NCI-H187 treated with DMSO at 0.1 percent for 48 hours (cell line): ENCODE results near the gene CHST12.
"Not testable (repeated sequence)": the region's sequence is repeated elsewhere in the genome, so short reads cannot be mapped to it uniquely, and the experiment has no call there.

Experiments
- DNase-seq: peaks from one replicate; lab custom pipeline; 2025; lab: John Stamatoyannopoulos, UW

CHST12 gene

DNA sequence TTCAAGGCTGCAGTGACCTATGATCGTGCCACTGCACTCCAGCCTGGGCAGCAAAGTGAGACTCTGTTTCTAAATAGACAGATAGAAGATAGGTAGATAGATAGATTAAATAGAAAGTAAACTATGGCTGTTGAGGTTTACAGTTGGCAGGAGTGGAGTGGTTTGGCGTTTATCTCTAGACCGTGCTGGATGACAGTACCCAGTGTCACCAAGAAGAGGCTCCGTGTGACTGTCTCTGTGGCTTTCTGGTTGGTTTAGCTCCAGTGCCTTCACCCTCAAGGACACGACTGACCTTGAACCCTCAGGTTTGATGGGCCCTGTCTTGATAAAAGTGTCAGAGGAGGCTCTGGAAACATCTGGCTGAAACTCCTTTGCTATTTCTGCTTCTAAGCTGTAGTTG, 31.7 kb downstream of the CHST12 start:
- no peak for DNase-seq

DNA sequence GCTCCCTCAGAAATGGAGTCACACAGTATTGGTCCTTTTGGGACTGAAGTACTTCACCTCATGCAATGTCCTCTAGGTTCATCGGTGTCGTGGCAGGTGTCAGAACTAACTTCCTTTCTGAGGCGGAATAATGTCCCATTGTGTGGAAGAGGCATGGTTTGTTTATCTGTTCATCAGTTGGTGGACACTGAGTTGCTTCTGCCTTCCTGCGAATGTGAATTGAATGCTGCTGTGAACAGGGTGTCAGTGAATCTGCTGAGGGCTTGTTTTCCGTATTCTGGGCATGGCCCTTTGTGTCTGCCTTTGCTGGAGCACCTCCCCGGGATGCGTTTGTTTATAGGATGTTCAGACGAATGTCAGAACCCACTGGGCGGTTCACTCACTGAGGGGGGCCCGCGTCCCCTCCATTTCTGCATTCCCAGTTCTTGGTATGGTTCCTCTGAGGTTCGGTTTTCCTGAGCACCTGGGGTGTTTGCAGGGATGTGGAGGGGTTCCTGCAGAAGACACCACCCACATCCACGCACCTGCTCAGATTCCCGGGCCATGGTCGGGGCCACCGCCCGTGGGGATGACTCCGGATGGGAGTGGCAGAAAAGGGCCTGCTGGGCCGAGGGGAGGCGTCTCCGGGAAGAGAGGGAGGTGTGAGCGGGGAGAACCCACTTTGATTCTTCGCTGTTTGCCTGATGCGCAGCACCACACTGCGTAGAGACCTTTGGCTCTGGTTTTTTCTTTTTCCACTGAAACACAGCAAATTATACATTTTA, 33.1 kb downstream of the CHST12 start:
- DNase-seq: no peak

DNA sequence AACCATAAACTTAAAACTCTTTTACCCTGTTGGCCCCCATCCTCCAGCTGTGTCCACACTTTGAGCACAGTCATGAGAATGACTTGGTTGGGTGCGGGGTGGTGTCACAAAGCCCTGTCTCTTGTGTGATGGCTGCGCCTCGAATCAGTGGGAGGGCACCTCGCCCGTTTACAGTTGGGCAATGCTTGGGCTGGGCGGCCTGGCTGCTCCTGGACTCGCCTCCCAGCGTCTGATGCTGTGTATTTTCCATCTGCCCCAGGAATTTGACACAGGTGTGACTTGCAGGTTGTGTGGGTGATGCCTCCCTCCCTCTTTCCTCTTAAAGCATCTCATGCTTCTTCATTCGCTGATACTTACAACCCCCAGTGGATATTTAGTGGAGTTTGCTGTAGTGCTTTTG, 33.7 kb downstream of the CHST12 start:
- DNase-seq: no peak

DNA sequence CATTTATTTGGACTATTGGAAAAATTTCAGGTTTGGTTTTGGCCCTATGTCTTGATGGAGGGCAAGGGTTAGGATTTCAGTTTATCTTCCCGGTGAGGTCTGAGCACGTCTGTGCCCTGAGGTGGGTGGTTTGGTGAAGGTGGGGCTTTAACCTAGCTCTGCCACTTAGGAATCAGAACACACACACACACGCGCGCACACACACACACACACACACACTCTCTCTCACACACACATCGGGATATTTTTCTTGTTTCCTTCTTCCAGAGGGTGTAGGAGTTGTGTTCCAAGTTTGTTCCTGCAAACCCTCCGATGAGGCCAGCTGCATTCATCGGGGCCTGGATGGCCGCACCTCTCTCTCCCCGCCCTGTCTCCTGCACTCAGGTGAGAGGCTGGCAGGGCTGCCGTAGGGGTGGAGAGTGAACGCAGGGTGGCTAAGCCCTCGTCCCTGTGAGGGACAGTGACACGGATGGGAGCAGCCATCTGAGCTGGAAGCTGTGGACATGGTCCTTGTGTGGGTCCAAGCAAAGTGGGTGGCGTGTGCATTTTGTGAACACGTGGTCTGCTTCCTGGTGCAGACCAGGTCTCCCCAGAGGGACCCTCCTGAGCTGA, 34.2 kb downstream of the CHST12 start:
- no peak for DNase-seq

DNA sequence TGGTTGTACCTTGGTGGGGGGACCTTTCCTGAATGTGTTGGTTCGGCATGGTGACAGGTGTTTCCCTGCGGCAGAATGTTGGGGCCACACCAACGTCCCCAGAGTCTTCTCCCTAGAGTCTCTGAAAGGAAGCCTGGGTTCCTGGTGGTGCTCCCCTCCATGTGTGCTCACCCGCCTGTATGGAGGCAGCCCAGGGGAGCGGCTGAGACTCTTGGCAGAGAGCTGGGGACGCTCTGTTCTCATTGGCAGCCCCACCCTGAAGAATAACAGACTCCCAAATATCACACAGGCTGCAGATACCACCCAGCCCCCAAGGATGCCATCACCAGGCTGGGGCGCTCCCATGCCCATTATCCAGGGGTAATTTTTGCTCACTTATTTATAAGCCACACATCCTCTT, 34.8 kb downstream of the CHST12 start:
- DNase-seq: no peak

DNA sequence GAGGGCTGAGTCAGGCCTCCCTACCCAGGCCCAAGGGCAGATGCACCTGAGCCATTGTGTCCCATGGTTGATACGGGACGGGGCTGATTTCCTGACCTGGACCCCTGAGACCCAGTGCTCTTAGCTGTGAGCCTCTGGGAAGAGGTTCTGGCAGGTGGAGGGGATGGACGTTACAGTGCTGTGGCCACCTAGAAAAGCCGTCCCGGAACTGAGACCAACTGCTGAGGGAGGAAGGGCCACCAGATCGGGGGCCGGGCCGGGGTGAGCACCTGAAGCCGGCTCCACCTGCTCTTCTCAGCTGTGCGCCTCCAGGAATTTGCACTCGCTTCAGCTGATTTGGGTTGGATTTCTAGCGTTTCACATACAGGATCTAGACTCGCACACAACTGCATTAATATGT, 35.4 kb downstream of the CHST12 start:
- no peak for DNase-seq

DNA sequence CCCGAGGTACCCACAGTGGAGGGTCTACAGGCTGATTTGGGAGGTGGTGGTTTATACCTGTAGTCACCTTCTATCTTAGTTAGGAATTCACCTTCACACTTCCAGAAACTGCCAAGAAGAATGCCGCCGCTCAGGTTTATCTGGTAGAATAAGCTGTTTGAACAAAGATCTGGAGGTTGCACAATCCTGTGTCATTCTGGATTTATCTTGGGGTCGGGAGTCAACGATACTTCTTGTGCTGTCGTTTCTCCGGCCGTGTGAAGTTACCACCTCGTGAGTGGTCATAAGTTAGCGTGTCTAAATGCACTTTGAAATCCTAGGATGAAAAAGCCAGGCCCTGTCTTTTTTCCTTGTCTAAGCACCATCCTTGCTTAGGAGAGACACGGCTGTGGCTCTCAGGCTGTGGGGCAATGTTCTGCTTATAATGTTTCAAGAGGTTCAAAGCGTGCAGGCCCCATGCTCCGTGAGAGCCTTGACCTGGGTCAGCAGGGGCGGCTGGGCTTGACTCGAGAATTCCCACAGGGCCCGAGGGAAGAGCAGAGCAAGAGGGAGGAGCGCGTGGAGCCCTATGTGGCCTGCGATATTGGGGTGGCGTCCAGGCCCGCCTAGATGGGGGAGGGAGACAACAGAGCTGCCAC, 37.3 kb downstream of the CHST12 start:
- DNase-seq: no peak

DNA sequence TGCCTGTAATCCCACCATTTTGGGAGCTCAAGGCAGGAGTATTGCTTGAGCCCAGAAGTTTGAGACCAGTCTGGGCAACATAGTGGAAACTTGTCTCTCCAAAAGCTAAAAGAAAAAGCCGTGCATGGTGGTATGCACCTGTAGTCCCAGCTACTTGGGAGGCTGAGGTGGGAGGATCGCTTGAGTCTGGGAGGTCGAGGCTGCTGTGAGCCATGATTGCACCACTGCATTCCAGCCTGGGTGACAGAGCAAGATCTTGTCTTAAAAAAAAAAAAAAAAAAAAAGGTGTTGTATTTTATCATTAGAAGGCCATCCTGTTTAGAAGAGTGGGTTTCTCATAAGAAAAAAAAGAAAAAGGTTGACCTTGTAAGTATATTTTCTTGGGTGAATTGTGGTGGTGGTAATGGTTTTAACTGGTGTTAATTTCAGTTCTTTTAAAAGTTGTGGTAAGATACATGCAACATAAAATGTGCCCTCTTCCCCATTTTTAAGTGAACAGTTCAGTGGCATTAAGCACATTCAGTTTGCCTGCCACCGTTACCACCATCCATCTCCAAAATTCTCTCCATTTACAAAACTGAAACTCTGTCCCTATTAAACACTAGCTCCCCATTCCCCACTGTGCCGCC, 38.1 kb downstream of the CHST12 start:
- no peak for DNase-seq

DNA sequence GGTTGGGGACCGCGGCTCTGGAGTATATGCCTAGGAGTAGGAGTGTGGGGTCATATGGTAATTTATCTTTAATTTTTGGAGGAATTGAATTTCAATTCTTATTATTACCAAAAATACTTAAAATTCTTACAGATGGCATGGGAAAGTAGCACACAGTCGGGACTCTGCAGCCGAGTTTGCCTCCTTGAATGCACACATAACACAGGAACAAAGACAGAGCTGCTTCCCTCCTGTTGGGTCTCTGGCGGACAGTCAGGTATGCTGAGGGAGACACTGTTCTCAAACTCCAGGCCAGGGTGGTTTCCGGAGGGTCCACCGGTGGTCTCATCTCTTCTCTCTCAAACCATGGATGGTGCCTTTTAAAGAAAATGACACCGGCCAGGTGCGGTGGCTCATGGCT, 40.1 kb downstream of the CHST12 start:
- no peak for DNase-seq

DNA sequence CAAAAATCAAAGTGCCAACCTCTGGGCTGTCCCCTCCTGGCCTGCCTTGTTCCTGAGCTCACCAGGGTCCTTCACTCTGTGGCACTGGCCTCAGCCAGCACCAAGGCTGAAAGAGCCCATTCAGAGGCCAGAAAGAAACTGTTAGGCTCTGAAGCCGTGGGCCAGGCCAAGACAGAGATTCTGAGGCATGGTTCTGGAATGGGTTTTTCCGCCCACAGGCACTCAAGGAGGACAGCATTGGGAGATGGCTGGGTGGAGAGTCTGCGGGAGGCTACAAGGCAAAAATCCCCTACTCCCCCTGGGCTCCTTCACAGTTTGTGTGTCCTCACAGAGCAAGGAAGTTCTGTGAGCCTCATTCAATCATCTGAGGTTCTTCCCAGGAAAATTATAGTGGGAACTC, 41.1 kb downstream of the CHST12 start:
- no peak for DNase-seq

DNA sequence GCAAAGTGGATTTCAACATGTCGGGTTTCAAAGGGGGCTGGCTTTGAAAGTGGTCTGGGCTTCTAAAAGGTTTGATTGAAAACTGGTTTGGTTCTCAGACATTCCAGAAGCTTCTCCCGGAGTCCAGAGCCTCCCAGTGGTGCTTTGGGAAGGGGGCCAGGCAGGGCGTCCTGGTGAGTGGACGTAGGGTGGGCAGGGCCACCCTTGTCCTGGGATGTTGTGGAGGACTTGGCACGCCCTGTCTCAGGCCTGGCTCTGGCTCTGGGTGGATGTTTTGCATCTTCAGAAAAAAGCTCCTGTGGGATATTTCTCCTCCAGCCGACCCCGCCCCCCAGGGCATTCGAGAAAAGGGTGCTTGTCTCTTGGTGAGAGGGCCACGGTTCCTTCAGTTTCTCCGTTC, 41.6 kb downstream of the CHST12 start:
- no peak for DNase-seq

DNA sequence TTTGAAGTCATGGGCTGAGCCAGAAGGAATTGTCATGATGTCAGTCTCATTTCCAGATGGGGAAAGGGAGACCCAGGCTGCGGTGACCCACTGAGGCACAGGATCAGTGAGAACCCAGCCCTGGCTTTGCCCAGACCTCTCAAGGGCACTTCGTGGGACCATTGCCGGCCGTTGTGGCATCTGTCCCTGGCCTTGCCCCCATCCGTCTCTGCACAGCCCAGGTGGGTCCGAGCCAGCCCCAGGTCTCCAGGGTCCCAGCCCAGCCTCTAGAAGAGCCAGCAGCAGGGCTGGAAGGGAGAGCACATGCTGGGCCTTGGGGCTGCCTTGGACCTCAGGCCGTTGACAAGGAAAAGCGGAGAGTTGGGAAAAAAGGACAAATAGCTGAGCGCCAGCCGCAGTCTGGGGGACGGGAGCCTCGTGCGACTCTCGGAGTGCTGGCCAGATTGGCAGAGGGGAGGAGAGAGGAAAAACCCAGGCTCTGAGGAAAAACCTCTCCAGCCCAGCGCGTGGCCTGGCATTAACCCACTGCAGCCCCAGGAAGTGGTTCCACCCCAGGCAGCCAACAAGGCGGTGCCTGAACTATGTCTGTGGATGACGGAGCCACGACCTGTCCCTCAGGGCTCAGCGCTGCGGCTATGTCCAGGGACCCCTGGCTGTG, 42.6 kb downstream of the CHST12 start:
- no peak for DNase-seq

DNA sequence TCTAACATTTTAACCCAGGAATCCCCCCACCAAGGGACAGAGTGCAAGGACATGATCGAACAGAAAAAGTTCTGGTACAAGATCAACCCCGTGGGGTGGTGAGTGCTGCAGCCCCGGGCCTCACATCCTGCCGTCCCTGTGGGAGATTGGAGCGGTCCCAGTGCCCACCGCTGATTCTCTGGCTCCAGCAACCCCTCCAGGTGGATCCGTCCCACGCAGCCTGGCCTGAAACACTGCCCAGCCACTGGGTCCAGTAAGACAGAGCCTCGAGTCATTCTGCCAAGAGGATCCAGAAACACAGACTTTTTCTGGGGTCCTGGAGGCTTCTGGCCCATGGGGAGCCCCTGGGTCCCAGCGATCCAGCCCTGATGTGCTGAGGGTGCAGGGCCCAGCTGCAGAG, 43.3 kb downstream of the CHST12 start:
- DNase-seq: no peak

DNA sequence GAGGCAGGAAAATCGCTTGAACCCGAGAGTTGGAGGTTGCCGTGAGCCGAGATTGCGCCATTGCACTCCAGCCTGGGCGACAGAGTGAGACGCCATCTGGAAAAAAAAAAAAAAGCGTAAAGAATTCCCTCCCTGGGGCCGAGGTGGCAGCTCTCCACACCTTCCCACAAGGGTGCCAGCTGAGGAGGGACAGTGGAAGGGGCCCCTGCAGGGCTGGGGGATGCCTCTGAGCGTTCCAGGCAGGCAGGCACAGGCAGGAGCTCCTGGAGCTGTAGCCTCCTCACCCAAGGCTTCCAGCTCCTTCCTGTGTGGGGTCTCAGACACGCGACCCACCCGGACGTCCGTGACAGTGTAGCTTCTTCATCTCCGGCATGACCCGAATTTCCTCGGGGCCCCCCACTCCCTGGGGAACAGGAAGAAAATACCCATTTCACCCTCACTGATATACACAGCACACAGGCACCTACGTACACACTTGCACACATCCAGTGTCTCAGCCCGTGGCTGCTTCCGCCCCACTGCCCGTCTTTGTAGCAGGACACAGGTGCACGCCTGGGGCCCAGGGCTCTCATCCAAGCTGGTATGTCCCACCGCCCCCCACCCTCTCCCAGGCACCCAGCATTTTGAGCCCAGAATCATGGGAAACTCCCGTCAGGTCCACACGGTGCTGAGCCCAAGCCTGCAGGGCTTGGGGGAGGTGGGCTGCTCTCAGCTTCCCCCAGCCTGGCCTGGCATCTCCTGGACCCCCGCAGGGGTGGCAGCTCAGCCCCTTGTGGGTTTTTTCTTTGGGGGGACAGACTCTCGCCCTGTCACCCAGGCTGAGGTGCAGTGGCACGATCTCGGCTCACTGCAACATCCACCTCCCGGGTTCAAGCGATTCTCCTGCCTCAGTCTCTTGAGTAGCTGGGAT, 47.0 kb downstream of the CHST12 start:
- DNase-seq: no peak

DNA sequence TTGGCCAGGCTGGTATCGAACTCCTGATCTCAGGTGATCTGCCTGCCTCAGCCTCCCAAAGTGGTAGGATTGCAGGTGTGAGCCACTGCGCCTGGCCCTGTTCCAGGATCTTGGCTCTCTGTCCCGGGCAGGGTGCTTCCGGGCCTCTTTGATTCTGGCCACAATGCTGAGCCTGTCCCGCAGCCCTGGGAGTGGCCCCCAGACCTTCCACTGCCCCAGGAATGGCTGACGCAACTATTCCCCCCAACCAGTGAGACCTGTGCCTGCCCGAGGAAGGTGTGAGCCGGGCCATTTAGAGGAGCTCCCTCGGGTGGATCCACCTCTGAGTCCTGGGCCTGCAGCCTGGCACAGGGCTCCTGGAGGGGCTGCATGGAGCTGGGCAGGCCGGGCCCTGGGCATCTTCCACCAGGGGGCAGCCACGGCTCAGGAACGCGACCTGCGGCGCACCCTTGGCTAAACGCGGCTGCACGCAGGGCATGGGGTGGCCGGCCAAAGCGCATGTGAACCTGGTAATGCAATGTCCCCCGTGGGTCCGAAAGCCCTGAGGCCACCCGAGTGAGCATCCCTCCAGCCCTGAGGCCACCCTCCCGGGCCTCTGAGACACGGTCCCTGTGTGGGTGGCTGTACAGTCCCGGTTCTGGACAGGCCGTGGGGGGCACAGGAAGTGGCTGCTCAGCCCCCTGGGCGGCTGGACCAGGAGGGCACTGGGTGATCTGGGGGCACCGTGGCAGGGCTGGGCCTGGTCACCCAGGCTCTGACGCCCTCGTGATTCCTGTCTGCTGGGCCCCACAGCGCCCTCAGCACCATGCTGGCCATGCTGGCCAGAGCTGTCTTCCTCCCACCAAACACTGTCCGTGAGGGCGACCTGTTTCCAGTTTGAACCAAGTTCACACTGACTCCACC, 48.0 kb downstream of the CHST12 start:
- DNase-seq: no peak

DNA sequence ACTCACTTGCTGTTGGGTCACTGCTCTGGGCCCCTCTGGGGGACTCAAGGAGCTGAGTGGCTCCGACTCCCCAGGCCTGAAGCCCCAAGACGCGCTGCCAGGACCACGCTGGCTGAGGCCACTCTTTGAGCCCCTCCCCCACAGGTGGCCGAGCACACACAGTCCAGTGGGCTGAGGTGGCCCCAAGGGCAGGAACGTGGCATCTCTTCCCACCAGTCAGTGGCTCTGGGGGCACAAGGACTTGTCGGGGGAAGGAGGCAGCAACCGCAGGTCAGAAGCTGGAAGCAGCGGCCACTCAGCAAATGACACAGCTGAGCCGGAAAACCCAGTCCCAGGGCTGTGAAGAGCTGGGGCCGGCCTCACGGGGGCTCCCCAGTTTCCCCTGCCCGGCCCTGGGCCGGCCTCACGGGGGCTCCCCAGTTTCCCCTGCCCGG, 48.7 kb downstream of the CHST12 start:
- no peak for DNase-seq

DNA sequence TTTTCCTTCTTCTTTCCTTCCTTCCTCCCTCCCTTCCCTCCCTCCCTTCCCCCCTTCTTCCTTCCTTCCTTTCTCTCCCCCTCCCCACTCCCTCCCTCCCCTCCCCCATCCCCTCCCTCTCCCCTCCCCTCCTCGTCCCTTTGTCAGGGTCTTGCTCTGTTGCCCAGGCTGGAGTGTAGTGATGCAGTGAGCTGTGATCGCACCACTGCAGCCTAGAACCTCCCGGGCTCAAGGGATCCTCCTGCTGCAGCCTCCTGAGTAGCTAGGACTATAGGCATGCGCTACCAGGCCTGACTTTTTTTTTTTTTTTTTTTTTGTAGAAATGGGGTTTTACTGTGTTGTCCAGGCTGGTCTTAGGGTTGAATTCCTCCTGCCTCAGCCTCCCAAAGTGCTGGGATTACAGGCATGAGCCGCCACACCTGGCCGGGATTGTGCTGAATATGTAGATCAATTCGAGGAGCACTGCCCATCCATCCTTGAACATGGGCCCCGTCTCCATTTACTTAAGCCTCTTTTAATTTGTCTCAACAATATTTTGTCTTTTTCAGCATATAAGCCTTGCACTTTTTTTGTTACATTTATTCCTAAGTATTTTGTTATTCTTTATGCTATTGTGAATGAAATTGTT, 49.3 kb downstream of the CHST12 start:
- DNase-seq: no peak

DNA sequence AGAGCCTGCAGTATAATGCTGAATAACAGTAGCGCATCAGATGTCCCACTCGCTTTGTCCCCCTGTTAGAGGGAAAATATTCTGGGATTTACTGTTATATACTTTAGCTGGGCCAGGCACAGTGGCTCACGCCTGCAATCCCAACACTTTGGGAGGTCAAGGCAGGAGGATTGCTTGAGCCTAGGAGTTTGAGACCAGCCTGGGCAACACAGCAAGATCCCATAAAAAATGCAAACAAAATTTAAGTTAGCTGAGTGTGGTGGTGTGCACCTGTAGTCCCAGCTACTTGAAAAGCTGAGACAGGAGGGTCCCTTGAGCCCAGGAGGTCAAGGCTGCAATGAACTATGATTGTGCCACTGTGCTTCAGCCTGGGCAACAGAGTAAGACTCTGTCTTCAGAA, 50.4 kb downstream of the CHST12 start:
- not testable (repeated sequence) for DNase-seq

DNA sequence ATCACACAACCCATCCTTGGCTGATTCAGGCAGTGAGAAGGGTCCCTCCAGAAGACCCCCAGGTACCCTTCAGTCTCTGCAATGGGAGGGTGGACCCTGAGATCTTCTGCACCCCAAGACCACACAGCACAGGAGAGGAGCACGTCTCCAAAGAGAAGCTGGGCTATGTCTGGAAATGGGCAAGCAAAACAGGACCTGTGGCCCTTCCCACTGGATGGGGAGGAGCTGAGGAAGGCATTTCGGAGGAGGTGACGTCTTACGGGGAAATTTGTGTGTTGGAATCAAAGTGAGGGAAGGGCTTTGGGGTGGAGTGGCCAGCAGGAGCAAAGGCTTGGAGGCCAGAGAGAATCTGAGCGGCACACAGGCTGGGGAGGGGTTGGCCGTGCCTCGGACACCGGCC, 56.3 kb downstream of the CHST12 start:
- no peak for DNase-seq

DNA sequence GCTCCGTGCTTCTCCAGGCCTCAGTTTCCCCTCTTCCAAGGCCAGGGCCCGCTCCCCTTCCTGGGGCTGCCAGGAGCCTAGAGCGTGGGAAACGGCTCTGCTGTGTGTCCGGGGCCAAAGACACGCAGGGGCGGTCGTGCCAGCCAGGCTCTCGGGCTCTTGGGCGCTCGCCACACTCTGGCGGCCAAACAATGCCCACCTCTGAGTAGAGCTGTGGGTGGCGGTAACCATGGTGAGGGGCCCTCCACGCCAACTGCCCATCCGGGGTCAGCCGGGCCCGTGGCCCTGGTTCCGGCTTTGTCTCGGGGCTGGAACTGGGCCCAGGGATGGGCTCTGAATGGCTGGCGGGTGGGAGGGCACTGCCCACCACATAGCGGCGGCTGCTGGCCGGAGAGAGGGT, 56.8 kb downstream of the CHST12 start:
- no peak for DNase-seq
